Neural cell (in vitro differentiated cells): ENCODE measurements around the gene BMPR2. TPM values are rescaled to one million over a fixed set of nuclear protein-coding genes. Genes with fewer than 3 reads are reported as not detected.
"Not testable (repeated sequence)": the region's sequence is repeated elsewhere in the genome, so short reads cannot be mapped to it uniquely, and the experiment has no call there.

Experiments
- H2AFZ ChIP-seq: fragments of 200-600, 300-800 bp; sonication (generic), shearing (Covaris generic); 2 replicates; pipeline ENCODE4 v1.6.0; 2014; ENCODE audit warnings: low read depth, mild to moderate bottlenecking, antibody characterized with exemption, low read length, moderate library complexity
- H3F3A ChIP-seq: fragments of 200-600 bp; shearing (Covaris generic); 2 replicates; pipeline ENCODE4 v1.6.1; 2016; ENCODE audit warnings: mild to moderate bottlenecking, moderate library complexity, mixed read lengths, antibody characterized with exemption, low read length; ENCODE audit not compliant: insufficient read depth, poor library complexity, severe bottlenecking
- H3K27ac ChIP-seq: fragments of 200-600, 300-800 bp; sonication (generic), shearing (Covaris generic); 2 replicates; pipeline ENCODE4 v1.5.1; 2014; ENCODE audit warnings: mild to moderate bottlenecking, low read length, moderate library complexity
- H3K27me3 ChIP-seq: fragments of 300-800, 200-600 bp; sonication (generic), shearing (Covaris generic); 2 replicates; pipeline ENCODE4 v1.6.0; 2014; ENCODE audit warnings: mild to moderate bottlenecking, low read depth, low read length, moderate library complexity; ENCODE audit not compliant: insufficient read depth
- H3K36me3 ChIP-seq: fragments of 300-800, 200-600 bp; sonication (generic), shearing (Covaris generic); 2 replicates; pipeline ENCODE4 v1.5.1; 2014; ENCODE audit warnings: mild to moderate bottlenecking, antibody characterized with exemption, low read length, moderate library complexity; ENCODE audit not compliant: insufficient read depth
- H3K4me2 ChIP-seq: fragments of 300-800, 200-600 bp; sonication (generic), shearing (Covaris generic); 2 replicates; pipeline ENCODE4 v1.6.0; 2014; ENCODE audit warnings: mild to moderate bottlenecking, low read length
- H3K4me3 ChIP-seq: fragments of 300-800, 200-600 bp; sonication (generic), shearing (Covaris generic); 2 replicates; pipeline ENCODE4 v1.5.1; 2014; ENCODE audit warnings: mild to moderate bottlenecking, low read length, moderate library complexity
- H3K79me2 ChIP-seq: fragments of 200-600 bp; shearing (Covaris generic); replicated peaks from 2 replicates; pipeline ENCODE4 v1.6.0; 2014; ENCODE audit warnings: mild to moderate bottlenecking, low read length, moderate library complexity; ENCODE audit not compliant: insufficient read depth
- H3K9ac ChIP-seq: fragments of 300-800, 200-600 bp; sonication (generic), shearing (Covaris generic); 2 replicates; pipeline ENCODE4 v1.6.1; 2016; ENCODE audit warnings: mild to moderate bottlenecking, low read length, mixed read lengths
- H3K9me2 ChIP-seq: fragments of 200-600 bp; shearing (Covaris generic); 2 replicates; pipeline ENCODE4 v1.6.1; 2016; ENCODE audit warnings: mild to moderate bottlenecking, low read length, mixed read lengths; ENCODE audit not compliant: insufficient read depth
- H3K9me3 ChIP-seq: fragments of 200-600, 300-800 bp; sonication (generic), shearing (Covaris generic); 2 replicates; pipeline ENCODE4 v1.6.1; 2016; ENCODE audit warnings: mild to moderate bottlenecking, mixed run types, low read length, moderate library complexity, mixed read lengths
- H4K20me1 ChIP-seq: fragments of 200-600 bp; shearing (Covaris generic); 2 replicates; pipeline ENCODE4 v1.6.1; 2016; ENCODE audit warnings: mild to moderate bottlenecking, mixed run types; ENCODE audit not compliant: insufficient read depth
- EP300 ChIP-seq: fragments of 450-650 bp; conservative IDR thresholded peaks from 2 replicates; pipeline ENCODE4 v1.6.1; 2014; ENCODE audit warnings: antibody characterized with exemption, mild to moderate bottlenecking, moderate library complexity; ENCODE audit not compliant: poor library complexity, severe bottlenecking
- EZH2 ChIP-seq: fragments of 200-600, 300-800 bp; shearing (Covaris generic), sonication (generic); IDR thresholded peaks from 2 replicates; pipeline ENCODE4 v1.6.1; 2014; ENCODE audit warnings: antibody characterized with exemption, low read length, borderline replicate concordance, mild to moderate bottlenecking; ENCODE audit not compliant: insufficient read depth, poor library complexity, severe bottlenecking
- MXI1 ChIP-seq: fragments of 450-650 bp; conservative IDR thresholded peaks from 2 replicates; pipeline ENCODE4 v1.6.1; 2014; ENCODE audit warnings: antibody characterized with exemption, mild to moderate bottlenecking; ENCODE audit not compliant: poor library complexity, severe bottlenecking
- POLR2AphosphoS5 ChIP-seq: IDR thresholded peaks from 2 replicates; pipeline ENCODE4 v1.6.1; 2012
- SMC3 ChIP-seq: fragments of 450-650 bp; conservative IDR thresholded peaks from 2 replicates; pipeline ENCODE4 v1.6.1; 2014; ENCODE audit warnings: antibody characterized with exemption, mild to moderate bottlenecking, moderate library complexity; ENCODE audit not compliant: poor library complexity
- TAF1 ChIP-seq: IDR thresholded peaks from 2 replicates; pipeline ENCODE4 v1.6.1; 2012; ENCODE audit warnings: low read depth
- polyA plus RNA-seq: library from polyadenylated mRNA; depleted of rRNA; stranded (reverse); fragments of >200 nt; gene quantifications from 2 replicates; pipeline ENCODE4 v1.2.3, GENCODE V29; 2014
- TF ChIP-seq, protein P1 (sequence below): fragments of 450-650 bp; IDR thresholded peaks from 2 replicates; pipeline ENCODE4 v1.5.1; 2014; ENCODE audit warnings: antibody characterized with exemption, mild to moderate bottlenecking, moderate library complexity; ENCODE audit not compliant: poor library complexity, severe bottlenecking
- TF ChIP-seq, protein P2 (sequence below): IDR thresholded peaks from 2 replicates; pipeline ENCODE4 v1.6.1; 2012; ENCODE audit warnings: borderline replicate concordance

BMPR2 gene
- polyA plus RNA-seq, 1 donor from 2014 or later: 18.4 TPM

DNA sequence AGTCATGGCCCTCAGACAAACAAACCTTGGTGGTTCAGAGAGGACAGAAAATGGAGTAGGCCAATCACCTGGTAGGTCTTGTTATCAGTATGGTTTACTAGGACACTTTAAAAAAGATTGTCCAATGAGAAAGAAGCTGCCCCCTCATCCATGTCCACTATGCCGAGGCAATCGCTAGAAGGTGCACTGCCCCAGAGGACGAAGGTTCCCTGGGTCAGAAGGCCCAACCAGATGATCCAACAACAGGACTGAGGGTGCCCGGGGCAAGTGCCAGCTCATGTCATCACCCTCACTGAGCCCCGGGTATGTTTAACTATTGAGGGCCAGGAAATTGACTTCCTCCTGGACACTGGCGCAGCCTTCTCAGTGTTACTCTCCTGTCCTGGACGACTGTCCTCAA, 123.7 kb downstream of the BMPR2 start:
- not testable (repeated sequence) for H4K20me1 ChIP-seq, H3K4me2 ChIP-seq, H3K27ac ChIP-seq, H3K4me3 ChIP-seq, H3K36me3 ChIP-seq, H3K9me3 ChIP-seq, H3K9ac ChIP-seq, H3K79me2 ChIP-seq, H2AFZ ChIP-seq, H3K9me2 ChIP-seq, H3F3A ChIP-seq, H3K27me3 ChIP-seq

DNA sequence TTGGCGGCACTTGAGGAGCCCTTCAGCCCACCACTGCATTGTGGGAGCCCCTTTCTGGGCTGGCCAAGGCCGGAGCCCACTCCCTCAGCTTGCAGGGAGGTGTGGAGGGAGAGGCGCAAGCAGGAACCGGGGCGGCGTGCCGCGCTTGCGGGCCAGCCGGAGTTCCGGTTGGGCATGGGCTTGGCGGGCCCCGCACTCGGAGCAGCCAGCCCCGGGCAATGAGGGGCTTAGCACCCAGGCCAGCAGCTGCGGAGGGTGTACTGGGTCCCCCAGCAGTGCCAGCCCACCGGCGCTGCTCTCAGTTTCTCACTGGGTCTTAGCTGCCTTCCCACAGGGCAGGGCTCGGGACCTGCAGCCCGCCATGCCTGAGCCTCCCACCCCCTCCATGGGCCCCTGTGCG, 127.1 kb downstream of the BMPR2 start:
- H3K4me2 ChIP-seq, H3K79me2 ChIP-seq, H3K4me3 ChIP-seq, H3F3A ChIP-seq, H3K9ac ChIP-seq, H3K27ac ChIP-seq, H3K27me3 ChIP-seq, H3K9me3 ChIP-seq, H4K20me1 ChIP-seq, H3K36me3 ChIP-seq, H2AFZ ChIP-seq, H3K9me2 ChIP-seq: not testable (repeated sequence)

DNA sequence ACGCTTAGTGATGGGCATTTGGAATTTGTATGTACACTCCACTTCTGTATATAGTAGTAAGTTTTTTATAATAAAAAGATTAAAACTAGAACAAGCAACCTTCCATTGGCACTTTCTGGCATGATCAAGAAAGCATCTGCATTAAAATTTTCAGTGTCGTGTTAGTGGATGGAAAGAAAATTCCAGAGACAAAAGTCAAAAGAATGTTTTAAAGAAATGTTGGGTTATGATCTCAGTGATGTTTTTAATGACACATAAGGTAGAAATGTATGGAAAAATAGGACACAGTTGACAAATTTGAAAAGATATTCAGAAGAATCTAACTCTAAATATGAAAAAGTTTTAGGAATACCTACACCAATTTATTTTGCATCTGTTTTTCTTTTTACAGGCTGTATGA, 132.6 kb downstream of the BMPR2 start:
- no peaks in the 10 kb centered on the region for H3K27me3 ChIP-seq
- no peaks in the 10 kb centered on the region for H3K9me2 ChIP-seq
- no peaks in the 10 kb centered on the region for H3K9me3 ChIP-seq
- no peak overlapping the region for H3K9ac ChIP-seq
- H3K4me2 ChIP-seq: no peak overlapping the region
- TF ChIP-seq, protein P1, sequence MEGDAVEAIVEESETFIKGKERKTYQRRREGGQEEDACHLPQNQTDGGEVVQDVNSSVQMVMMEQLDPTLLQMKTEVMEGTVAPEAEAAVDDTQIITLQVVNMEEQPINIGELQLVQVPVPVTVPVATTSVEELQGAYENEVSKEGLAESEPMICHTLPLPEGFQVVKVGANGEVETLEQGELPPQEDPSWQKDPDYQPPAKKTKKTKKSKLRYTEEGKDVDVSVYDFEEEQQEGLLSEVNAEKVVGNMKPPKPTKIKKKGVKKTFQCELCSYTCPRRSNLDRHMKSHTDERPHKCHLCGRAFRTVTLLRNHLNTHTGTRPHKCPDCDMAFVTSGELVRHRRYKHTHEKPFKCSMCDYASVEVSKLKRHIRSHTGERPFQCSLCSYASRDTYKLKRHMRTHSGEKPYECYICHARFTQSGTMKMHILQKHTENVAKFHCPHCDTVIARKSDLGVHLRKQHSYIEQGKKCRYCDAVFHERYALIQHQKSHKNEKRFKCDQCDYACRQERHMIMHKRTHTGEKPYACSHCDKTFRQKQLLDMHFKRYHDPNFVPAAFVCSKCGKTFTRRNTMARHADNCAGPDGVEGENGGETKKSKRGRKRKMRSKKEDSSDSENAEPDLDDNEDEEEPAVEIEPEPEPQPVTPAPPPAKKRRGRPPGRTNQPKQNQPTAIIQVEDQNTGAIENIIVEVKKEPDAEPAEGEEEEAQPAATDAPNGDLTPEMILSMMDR: no peak
- TF ChIP-seq, protein P2, sequence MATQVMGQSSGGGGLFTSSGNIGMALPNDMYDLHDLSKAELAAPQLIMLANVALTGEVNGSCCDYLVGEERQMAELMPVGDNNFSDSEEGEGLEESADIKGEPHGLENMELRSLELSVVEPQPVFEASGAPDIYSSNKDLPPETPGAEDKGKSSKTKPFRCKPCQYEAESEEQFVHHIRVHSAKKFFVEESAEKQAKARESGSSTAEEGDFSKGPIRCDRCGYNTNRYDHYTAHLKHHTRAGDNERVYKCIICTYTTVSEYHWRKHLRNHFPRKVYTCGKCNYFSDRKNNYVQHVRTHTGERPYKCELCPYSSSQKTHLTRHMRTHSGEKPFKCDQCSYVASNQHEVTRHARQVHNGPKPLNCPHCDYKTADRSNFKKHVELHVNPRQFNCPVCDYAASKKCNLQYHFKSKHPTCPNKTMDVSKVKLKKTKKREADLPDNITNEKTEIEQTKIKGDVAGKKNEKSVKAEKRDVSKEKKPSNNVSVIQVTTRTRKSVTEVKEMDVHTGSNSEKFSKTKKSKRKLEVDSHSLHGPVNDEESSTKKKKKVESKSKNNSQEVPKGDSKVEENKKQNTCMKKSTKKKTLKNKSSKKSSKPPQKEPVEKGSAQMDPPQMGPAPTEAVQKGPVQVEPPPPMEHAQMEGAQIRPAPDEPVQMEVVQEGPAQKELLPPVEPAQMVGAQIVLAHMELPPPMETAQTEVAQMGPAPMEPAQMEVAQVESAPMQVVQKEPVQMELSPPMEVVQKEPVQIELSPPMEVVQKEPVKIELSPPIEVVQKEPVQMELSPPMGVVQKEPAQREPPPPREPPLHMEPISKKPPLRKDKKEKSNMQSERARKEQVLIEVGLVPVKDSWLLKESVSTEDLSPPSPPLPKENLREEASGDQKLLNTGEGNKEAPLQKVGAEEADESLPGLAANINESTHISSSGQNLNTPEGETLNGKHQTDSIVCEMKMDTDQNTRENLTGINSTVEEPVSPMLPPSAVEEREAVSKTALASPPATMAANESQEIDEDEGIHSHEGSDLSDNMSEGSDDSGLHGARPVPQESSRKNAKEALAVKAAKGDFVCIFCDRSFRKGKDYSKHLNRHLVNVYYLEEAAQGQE: no peak
- TF ChIP-seq POLR2AphosphoS5: no peak
- TF ChIP-seq MXI1: no peak
- TF ChIP-seq SMC3: no peak
- TF ChIP-seq EP300: no peak
- no peak for TF ChIP-seq EZH2
- TF ChIP-seq TAF1: no peak
- no peak overlapping the region for H3K4me3 ChIP-seq
- H2AFZ ChIP-seq: no peak overlapping the region
- no peaks in the 10 kb centered on the region for H3F3A ChIP-seq
- H3K79me2 ChIP-seq: no peaks in the 10 kb centered on the region
- no peaks in the 10 kb centered on the region for H4K20me1 ChIP-seq
- no peaks in the 10 kb centered on the region for H3K36me3 ChIP-seq
- H3K27ac ChIP-seq: no peak overlapping the region
